Hematopoietic multipotent progenitor cell treated with erythropoietin and hydrocortisone succinate and interleukin-3 and kit ligand, for 8 days (in vitro differentiated cells): ENCODE measurements around the gene CDC14B.

ENCODE experiments used
- DNase-seq: peaks from one replicate; pipeline ENCODE4 v3.0.0-alpha.2; 2015

Gene CDC14B

DNA sequence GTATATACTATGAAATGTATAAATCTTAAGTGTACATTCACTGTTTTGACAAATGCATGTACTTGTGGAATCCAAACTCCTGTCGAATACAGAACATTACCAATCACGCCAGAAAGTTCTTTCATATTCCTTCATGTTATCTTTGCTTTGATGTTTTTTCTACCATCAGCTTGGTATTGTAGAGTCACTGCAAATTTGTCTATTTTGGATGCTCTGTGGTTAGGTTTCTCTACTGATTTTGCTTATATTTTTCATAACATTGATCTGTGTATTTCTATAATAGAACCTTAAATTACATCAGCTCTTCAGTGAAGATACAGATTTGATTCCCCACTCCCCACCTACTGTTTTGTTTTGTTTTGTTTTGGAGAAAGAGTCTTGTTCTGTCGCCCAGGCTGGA is 138.9 kb downstream of the CDC14B start:
- DNase-seq, result no peak

DNA sequence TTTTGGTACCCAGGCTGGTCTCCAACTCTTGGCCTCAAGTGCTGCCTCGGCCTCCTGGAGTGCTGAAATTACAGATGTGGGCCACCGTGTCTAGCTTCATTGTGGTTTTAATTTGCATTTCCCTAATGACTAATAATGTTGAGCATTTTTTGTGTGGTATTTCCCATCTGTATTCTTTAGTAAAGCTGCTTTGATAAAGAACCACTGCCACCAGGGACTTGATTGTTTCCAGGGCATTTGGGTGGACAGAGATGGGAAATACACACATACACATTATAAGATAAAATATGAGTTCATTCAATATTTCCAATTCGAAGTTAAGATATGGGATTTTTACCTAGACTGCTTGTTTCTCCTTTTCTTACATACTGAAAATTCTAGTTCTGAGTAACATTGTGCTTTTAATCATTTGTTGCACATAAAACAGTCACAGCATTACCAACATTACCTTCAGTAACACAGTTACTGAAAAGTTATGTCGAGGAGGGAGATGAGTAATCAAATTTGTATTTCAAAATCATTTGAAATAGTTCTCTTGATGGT is 140.7 kb downstream of the CDC14B start:
- no peak for DNase-seq

DNA sequence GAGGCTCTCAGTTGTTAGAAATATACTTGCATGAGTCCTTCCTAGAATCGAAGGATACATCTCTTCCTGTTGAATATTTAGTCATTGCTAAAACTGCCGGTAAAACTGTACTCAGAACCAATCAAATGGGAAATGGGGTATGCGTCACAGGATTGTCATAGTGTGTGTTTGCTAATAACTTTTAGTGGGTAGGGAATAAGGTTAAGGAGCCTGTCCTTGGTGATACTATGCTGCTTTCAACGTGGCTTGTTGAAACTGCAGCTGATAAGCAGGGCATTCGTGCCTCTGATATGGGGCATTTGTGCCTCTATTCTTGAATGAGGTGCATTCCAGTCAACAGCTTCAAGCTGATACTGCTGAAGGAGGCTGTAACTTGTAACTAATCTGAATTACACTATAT is 143.1 kb downstream of the CDC14B start:
- peak; percentile 51 for DNase-seq

DNA sequence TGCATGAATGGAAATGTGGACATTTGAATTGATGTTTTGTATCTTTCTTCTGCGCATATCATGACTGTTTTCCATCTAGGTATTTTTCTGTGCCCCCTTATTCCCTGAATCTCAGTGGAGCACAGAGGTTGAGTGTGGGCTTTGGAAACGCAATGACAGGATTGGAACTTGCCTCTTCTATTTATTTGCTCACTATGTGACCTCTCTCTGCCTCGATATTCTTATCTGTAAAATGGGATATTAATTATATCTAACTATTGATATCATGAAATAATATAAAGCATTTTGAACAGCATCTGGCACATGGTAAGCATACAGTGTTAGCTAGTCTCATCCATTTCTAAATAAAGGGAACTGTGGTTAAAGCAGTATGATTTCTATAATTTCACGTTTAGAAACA is 143.6 kb downstream of the CDC14B start:
- no peak for DNase-seq

GRCh38 chr9:96467784-96468183 is 151.9 kb downstream of the CDC14B start:
- no peak for DNase-seq

DNA sequence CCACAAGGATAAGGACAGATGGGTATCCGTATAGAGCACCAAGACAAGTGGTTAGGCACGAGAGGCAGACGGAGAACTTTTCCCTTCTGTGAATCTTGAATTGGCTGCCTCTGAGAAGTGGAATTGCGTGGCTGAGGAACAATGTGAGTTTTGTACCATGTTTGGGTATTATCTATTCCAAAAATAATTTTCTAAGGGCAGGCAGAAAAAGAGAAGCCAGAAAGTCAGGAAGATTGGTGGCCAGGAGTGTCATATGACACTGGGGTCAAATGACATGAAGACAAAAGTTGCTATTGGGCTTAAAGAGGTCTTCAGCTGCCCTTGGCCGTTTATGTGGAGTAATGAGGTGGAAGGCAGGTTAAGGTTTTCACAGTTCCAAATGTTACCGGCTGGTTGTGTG is 155.2 kb downstream of the CDC14B start:
- no peak for DNase-seq

DNA sequence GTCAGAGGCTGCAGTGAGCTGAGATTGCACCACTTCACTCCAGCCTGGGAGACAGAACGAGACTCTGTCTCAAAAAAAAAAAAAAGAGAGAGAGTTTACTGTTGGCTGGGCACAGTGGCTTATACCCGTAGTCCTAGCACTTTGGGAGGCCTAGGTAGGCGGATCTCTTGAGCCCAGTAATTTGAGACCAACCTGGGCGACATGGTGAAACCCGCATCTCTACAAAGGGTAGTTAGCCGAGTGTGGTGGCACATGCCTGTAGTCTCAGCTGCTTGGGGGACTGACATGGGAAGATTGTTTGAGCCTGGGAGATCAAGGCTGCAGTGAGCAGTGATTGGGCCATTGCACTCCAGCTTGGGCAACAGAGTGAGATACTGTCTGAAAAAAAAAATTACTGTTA is 157.1 kb downstream of the CDC14B start:
- no peak for DNase-seq

DNA sequence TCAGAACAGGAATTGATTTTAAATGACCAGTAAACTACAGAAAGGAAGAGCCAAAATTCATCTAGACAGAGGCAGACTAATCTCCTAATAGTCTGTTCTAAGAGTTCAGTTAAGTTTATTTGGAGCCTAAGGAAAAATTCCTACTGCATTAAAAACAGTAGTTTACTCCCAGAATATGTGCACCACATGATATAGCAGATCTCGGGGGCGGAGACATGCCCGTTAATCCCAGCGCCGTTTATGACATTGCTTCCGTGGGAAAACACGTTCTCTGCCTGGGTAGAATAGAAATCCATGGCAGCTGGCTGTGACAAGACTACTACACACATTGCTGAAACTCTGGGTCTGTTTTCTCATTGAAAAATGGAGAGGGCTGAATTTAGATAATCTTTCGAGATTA is 158.3 kb downstream of the CDC14B start:
- no peak for DNase-seq

GRCh38 chr9:96460882-96461281 is 158.8 kb downstream of the CDC14B start:
- no peak for DNase-seq

DNA sequence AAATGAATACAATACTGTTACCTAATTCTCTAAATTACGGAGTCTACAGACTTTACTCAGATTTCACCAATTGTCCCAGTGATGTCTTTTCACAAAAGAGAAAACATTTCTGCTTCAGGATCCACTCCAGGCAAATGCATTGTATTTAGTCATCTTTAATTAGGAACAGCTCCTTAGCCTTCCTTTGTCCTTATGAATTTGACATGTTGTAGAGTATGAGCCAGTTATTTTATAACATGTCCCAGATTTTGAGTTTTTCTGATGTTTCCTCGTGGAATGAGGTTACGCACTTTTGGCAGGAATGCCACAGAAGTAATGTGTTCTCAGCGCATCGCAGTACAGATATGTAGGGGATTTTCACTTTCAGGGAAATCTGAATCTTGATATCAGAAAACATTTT is 159.2 kb downstream of the CDC14B start:
- no peak for DNase-seq

- no peak for DNase-seq
Observed at GRCh38 chr9:96459268-96460007, 160.2 kb downstream of the CDC14B start.

DNA sequence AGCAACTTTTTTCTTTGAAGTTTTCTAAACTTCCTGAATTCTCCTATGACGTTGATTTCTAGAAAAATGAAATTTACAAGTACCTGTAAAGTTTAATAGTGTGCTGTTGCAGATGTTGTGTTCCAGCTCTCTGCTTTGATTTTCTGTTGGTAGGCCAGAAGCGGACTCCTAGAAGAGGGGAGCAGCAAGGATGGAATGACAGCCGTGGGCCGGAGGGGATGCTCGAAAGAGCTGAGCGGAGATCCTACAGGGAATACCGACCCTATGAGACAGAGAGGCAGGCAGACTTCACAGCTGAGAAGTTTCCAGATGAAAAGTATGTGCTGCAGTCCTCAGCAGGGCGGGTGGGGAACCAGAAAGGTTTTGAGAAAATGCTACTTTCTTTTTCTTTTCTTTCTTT is 161.4 kb downstream of the CDC14B start:
- DNase-seq, result no peak

GRCh38 chr9:96457266-96457665 is 162.4 kb downstream of the CDC14B start:
- no peak for DNase-seq

DNA sequence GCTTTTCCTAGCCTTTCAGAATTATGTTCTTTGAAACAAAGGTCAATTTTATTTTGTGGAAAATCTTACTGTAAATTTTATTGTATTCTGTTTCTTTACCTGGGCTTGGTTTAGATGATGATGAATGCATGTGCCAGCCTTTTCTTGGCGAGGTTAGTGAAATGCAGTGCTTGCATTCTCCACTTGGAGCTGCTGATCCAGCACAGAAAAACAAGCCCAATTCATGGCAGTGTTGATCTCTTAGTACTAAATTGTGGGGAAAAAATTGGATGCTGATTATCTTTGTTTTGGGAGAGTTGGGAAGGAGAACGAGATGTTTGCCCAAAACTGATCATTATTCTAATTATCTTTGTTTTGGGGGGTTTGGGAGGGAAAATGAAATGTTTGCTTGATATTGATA is 166.0 kb downstream of the CDC14B start:
- no peak for DNase-seq

GRCh38 chr9:96450613-96451528 is 168.8 kb downstream of the CDC14B start:
- no peak for DNase-seq
